Uterus (tissue), 4 donors: Measurements from ENCODE around the gene PLAGL1. TPM values are rescaled to one million over a fixed set of nuclear protein-coding genes. Genes with fewer than 3 reads are reported as not detected.

Source experiments
- DNase-seq, 2 donors: peaks; one replicate each; pipeline ENCODE4 v3.0.0-alpha.2; 2019 to 2020
- H3K27ac ChIP-seq, 2 donors: fragments of 200-600 bp; sonication (generic); 1 replicate in 1 of 2; 2 replicates in 1 of 2; pipeline ENCODE4 v1.5.1; 2016 to 2018
- H3K27me3 ChIP-seq, 2 donors: fragments of 200-600 bp; sonication (generic); one replicate each; pipeline ENCODE4 v1.5.1; 2018 to 2019; ENCODE audit warnings: control low read depth in 1 of 2
- H3K36me3 ChIP-seq, 2 donors: fragments of 200-600 bp; sonication (generic); one replicate each; pipeline ENCODE4 v1.5.1; 2019; ENCODE audit warnings: control low read depth in 1 of 2
- H3K4me1 ChIP-seq, 2 donors: fragments of 200-600 bp; sonication (generic); one replicate each; pipeline ENCODE4 v1.5.1; 2018 to 2019; ENCODE audit warnings: control low read depth in 1 of 2
- H3K4me3 ChIP-seq, 2 donors: fragments of 200-600 bp; sonication (generic); 1 replicate in 1 of 2; 2 replicates in 1 of 2; pipeline ENCODE4 v1.5.1; 2018 to 2019; ENCODE audit warnings: mild to moderate bottlenecking in 1 of 2
- H3K9me3 ChIP-seq, 2 donors: fragments of 200-600 bp; sonication (generic); one replicate each; pipeline ENCODE4 v1.5.1; 2019; ENCODE audit warnings: control low read depth in 1 of 2
- POLR2A ChIP-seq, 2 donors: fragments of 450-650 bp; IDR thresholded peaks; one replicate each; pipeline ENCODE4 v1.6.1; 2016; ENCODE audit warnings: antibody characterized with exemption in 2 of 2, mild to moderate bottlenecking in 1 of 2, moderate library complexity in 1 of 2
- intact Hi-C: fragments of 100-400 bp; cut with DNase I; formaldehyde crosslinking; loops from one replicate; pipeline ENCODE4 v1.15.1; 2023; ENCODE audit warnings: low total_unique reads
- total RNA-seq, 4 donors: library from RNA; depleted of rRNA in 3 of 4; stranded (reverse); fragments of >200 nt in 3 of 4; gene quantifications; one replicate each; pipeline versions ENCODE4 v1.1.0 to v1.2.4, GENCODE V29; 2014 to 2023
- TF ChIP-seq, protein P1 (sequence below), 4 experiments: fragments of 200-600 bp in 2 of 4; fragments of 450-650 bp in 2 of 4; sonication (generic) in 2 of 4; IDR thresholded peaks; one replicate each; pipeline ENCODE4 v1.5.1; 2016 to 2019; ENCODE audit warnings: antibody characterized with exemption in 4 of 4, mild to moderate bottlenecking in 2 of 4, moderate library complexity in 1 of 4
- donor health status: DM: yes; HTN: yes; CAD: no.

Gene PLAGL1
- total RNA-seq, 4 donors from 2014 or later = 8.7 to 76.9 (median 29.3) TPM

DNA sequence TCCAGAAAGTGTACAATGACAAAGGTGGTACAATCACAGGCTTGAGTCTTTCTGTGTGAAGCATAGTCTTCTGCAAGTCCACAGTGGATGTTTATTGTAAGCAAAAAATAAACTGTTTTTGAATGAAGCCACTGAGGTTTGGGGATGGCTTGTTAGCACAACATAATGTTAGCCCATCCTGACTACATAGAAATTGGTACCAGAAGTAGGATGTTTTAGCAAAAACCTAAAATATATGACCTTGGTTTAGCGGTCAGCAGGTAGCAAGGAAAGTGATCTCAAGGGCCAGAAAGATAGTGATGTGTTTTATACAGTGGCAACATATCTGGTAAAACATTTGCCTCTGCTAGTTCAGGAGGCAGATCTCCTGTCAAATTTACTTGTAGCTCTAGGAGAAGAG, 15.8 kb downstream of the PLAGL1 start:
- H3K36me3 ChIP-seq = no peaks in the 10 kb centered on the region
- no peak for DNase-seq
- intact Hi-C loops = no loop called here
- no peaks in the 10 kb centered on the region for H3K9me3 ChIP-seq
- TF ChIP-seq, protein P1, sequence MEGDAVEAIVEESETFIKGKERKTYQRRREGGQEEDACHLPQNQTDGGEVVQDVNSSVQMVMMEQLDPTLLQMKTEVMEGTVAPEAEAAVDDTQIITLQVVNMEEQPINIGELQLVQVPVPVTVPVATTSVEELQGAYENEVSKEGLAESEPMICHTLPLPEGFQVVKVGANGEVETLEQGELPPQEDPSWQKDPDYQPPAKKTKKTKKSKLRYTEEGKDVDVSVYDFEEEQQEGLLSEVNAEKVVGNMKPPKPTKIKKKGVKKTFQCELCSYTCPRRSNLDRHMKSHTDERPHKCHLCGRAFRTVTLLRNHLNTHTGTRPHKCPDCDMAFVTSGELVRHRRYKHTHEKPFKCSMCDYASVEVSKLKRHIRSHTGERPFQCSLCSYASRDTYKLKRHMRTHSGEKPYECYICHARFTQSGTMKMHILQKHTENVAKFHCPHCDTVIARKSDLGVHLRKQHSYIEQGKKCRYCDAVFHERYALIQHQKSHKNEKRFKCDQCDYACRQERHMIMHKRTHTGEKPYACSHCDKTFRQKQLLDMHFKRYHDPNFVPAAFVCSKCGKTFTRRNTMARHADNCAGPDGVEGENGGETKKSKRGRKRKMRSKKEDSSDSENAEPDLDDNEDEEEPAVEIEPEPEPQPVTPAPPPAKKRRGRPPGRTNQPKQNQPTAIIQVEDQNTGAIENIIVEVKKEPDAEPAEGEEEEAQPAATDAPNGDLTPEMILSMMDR (IDR thresholded peaks at IDR 0.05) = no peak
- TF ChIP-seq POLR2A (IDR thresholded peaks at IDR 0.05) = no peak
- H3K4me3 ChIP-seq = no peak overlapping the region
- no peak overlapping the region for H3K27ac ChIP-seq
- no peaks in the 10 kb centered on the region for H3K27me3 ChIP-seq
- H3K4me1 ChIP-seq = no peaks in the 10 kb centered on the region

DNA sequence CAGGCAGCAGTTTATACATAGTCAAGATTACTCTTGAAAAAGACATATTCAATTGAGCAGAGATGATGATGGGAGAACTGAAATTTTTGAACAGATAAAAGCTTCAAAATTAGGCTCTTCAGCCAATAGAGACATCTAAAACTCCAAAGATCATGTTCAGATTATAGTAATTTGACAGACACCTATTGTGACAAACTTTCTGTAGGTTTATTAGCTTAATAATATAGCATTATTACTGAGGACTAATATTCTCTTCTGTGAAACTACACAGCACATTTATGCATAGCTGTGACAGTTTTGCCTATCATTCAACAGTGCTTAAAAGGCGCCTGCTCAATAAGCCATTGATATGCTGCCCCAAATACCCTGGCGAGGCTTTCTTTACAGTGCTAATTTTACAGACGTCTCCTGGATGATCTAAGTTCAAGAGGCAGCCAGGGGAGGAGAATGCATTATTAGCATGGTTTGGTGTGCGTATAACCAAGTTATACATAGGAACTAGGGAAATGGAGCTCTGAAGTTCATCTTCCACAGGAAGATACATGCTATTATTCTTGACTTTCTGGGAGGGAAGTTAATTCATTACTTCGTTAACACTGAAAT, 21.5 kb downstream of the PLAGL1 start:
- H3K4me3 ChIP-seq = no peak overlapping the region
- no peak for DNase-seq
- TF ChIP-seq, protein P1 (IDR thresholded peaks at IDR 0.05) = no peak
- TF ChIP-seq POLR2A (IDR thresholded peaks at IDR 0.05) = no peak
- H3K9me3 ChIP-seq = no peaks in the 10 kb centered on the region
- no peaks in the 10 kb centered on the region for H3K36me3 ChIP-seq
- no peak overlapping the region for H3K27ac ChIP-seq
- no peaks in the 10 kb centered on the region for H3K4me1 ChIP-seq
- H3K27me3 ChIP-seq = no peaks in the 10 kb centered on the region
- intact Hi-C loops = no loop called here

DNA sequence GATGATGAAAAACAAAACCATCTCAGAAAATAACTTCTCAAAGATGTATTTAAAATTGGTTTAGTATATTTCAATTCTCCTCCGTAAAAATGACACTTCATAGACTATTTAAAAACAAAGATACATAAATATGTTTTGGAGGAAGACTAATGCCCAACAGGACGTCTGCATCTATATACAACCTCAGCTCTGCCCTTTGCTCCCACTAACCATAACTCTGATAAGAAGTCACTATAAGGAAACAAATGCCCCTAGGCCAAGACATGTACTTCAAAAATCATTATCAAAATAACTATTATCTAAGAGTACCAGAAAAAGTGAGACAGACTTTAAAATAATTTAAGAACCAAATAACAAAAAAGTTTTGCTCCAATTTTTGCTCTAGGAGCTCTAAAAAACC, 23.4 kb downstream of the PLAGL1 start:
- intact Hi-C loops = no loop called here
- Histone ChIP-seq H3K9me3 (peaks cover 0 to 3% of the 10 kb centered on the region in 2 donors), H3K36me3 (no peaks in the 10 kb centered on the region), H3K27me3 (no peaks in the 10 kb centered on the region), H3K4me1 (no peaks in the 10 kb centered on the region), H3K27ac (no peak overlapping the region), H3K4me3 (no peak overlapping the region)
- DNase-seq = no peak
- TF ChIP-seq POLR2A (IDR thresholded peaks at IDR 0.05) = no peak
- TF ChIP-seq, protein P1 (IDR thresholded peaks at IDR 0.05) = no peak

DNA sequence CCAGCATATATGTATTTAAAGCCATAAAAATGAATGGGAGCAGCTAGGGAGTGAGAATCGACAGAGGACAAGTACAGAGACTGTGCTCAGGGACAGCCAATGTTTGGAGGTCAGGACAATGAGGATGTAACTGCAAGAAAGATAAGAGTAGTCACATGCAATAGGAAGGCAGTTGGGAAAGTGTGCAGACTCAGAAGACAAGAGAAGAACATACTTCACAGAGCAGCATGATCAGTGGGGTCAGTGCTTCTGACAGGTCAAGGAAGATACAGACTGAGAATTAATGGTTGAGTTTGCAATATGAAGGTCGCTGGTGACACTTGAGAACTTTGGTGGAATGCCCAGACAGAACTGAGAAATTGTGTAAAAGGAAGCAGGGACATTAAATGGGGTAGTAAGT, 25.1 kb downstream of the PLAGL1 start:
- Histone ChIP-seq H3K9me3 (peaks cover 0 to 3% of the 10 kb centered on the region in 2 donors), H3K27ac (no peak overlapping the region), H3K36me3 (no peaks in the 10 kb centered on the region), H3K27me3 (no peaks in the 10 kb centered on the region), H3K4me1 (no peaks in the 10 kb centered on the region), H3K4me3 (no peak overlapping the region)
- intact Hi-C loops = no loop called here
- no peak for DNase-seq
- TF ChIP-seq, protein P1 (IDR thresholded peaks at IDR 0.05) = no peak
- no peak for TF ChIP-seq POLR2A (IDR thresholded peaks at IDR 0.05)

DNA sequence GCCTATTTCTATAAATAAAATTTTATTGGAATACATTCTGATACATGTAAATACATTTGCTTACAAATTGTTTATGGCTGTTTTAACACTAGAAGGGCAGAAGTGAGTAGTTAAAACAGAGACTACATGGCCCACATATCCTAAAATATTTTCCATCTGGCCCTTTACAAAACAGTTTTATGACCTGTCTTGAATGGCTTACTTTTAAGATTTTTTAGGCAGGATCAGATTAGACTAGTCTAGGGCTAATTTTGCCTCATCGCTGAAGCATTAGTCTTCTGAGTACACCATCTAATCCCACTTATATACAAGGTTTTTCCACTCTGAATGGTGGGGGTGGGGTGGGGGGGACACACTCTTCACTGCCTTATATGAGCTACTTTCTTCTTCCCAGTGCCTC, 27.1 kb downstream of the PLAGL1 start:
- H3K27me3 ChIP-seq = no peaks in the 10 kb centered on the region
- no peaks in the 10 kb centered on the region for H3K36me3 ChIP-seq
- H3K4me3 ChIP-seq = no peak overlapping the region
- H3K9me3 ChIP-seq = peaks cover 0 to 3% of the 10 kb centered on the region in 2 donors
- no peak overlapping the region for H3K27ac ChIP-seq
- no peak for DNase-seq
- intact Hi-C loops = no loop called here
- TF ChIP-seq POLR2A (IDR thresholded peaks at IDR 0.05) = no peak
- TF ChIP-seq, protein P1 (IDR thresholded peaks at IDR 0.05) = no peak
- no peaks in the 10 kb centered on the region for H3K4me1 ChIP-seq
